Endometrial microvascular endothelial cells (primary cell): ENCODE results near the gene FN3KRP. TPM values are rescaled to one million over a fixed set of nuclear protein-coding genes. Genes with fewer than 3 reads are reported as not detected.
"Not testable (repeated sequence)": the region's sequence is repeated elsewhere in the genome, so short reads cannot be mapped to it uniquely, and the experiment has no call there.

Source experiments
- in situ Hi-C: cut with HindIII; loops from 2 replicates; pipeline ENCODE4 v1.10.0; 2017; ENCODE audit warnings: low sequenced_read_pairs, low pct_unique_long_range_greater_than_20kb; ENCODE audit errors: inconsistent ontology term
- total RNA-seq: library from RNA; depleted of rRNA; stranded (reverse); fragments of >200 nt; gene quantifications from one replicate; pipeline ENCODE4 v1.2.3, GENCODE V29; 2015; ENCODE audit errors: inconsistent ontology term

Gene FN3KRP
- total RNA-seq, 1 donor from 2014 or later = 24.3 TPM

DNA sequence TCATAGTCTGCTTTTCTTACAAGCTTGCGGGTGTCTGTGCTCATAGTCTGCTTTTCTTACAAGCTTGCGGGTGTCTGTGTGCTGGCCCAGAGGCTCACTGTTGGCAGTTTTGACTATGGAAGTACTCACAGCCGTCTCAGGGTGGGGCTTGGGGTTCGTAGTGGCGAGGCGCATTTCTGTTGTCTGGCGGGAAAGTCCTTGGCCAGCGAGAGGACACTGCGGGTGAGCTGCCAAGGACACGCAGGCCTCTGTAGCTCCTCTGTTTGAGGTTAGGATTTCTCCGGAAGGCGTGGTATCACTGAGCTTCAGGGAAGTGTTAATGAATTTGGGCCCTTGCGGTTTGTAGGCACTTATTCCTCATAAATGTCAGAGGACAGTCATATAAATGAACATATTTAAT, 48.9 kb downstream of the FN3KRP start:
- in situ Hi-C loops = no loop called here

DNA sequence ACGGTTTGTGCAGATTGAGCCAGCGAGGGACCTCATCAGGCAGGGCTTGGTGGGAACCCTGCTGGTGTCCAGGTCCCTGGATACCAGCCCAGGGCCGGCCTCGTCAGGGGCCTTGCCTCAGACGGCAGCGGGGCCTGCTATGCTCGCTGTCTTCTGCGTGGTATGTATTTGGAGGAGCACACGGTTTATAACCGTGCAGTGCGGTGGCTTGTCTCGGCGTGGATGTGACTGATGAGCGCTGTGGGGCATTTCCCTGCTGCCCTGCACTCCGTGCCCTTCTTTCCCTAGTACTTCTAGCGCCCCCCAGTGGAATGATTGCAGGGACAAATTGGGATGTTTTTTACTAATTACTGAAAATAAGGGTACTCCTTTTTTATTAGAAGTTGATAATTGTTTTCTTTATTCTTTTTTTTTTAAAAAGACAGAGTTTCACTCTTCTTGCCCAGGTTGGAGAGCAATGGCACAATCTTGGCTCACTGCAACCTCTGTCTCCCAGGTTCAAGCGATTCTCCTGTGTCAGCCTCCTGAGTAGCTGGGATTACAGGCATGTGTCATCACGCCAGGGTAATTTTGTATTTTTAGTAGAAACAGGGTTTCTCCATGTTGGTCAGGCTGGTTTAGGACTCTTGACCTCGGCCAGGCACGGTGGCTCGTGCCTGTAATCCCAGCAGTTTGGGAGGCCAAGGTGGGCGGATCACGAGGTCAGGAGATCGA, 50.7 kb downstream of the FN3KRP start:
- in situ Hi-C loops = no loop called here

GRCh38 chr17:82769041-82769440, 52.5 kb downstream of the FN3KRP start:
- in situ Hi-C loops = no loop called here

DNA sequence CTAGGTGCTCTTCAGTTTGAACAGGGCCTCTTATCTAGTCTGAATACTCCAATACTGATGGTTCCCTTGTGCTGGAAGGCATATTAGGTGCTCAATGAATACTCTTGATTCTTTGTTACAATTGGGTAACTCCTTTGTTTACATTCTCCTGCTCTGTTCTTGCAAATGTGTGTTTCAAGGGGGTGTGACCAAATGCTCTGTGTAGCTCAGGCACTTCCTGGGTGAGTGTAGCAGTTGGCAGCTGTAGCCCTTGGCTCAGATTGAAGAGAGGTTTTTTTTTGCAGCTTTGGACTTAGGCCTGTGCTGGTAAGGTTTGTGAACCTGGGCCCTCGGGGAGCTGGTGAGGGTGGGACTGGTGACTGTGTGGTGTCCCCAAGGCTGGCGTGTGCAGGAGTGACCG, 55.5 kb downstream of the FN3KRP start:
- in situ Hi-C loops = no loop called here

- in situ Hi-C loops = not testable (repeated sequence)
Measured at GRCh38 chr17:82774456-82774855, 58.0 kb downstream of the FN3KRP start.

DNA sequence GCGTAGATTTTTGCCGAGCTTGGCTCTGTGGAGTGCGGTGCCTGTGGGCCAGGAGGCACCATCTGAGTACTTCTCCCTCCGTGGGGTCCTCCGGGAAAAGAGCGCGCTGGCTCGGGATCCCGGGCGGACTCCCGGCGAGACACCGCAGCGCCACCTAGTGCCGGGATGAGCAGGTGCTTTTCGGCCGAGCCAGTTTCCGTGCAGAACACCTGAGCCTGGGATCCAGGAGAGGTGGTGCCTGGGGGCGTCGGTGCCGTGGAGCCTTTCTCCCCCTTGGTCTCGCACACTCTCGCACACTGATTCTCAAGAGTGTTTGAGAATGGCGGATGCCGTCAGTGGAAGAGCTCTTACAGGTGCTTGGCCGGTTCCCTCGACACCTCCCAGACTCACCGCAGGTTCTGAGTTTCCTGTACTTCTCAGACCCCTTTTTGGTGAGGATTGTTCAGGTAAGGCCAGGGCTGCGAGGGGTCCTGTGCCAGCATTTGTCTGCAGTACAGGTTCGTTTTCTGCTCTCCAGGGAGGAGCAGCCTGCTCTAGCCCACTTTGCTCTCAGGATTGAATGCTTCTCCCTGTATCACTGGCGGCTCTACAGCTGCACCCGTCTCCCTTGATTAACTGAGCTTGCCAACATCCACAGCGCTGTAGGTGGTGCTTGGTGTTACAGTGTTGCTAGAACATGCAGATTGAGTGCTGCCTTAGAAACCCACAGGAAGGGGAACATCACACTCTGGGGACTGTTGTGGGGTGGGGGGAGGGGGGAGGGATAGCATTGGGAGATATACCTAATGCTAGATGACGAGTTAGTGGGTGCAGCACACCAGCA, 58.7 kb downstream of the FN3KRP start:
- in situ Hi-C loops = no loop called here

DNA sequence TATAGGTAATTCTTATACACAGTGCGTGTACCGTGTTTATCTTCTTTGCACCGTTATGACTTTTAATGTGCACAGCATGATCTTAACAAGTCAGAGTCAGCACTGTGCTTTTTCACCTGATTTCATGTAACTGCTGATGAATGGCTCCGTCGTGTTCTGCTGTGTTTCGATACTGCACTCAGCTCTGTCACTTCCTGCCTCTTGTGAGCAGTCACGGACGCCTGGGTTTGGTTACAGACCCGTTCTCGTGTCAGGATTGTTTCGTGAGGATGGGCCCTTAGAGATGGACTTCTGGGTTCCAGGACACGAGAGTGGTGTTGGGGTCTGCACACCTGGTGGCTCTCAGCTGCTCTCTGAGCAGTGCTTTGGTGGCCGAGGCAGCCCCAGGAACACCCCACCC, 59.9 kb downstream of the FN3KRP start:
- in situ Hi-C loops = no loop called here

Other genes with a start within 250 kb of the FN3KRP start
- 40.8 TPM for gene FOXK2, start 197.0 kb upstream of the FN3KRP start, total RNA-seq
- 82.6 TPM for gene WDR45B, start 68.3 kb upstream of the FN3KRP start, total RNA-seq
- 11.9 TPM for gene RAB40B, start 18.0 kb upstream of the FN3KRP start, total RNA-seq
- gene FN3K, start 18.9 kb downstream of the FN3KRP start, total RNA-seq = 0.93 TPM
- gene TBCD, start 35.4 kb downstream of the FN3KRP start, total RNA-seq = 88.0 TPM
- 0.09 TPM for gene ZNF750, start 123.3 kb downstream of the FN3KRP start, total RNA-seq